ENCODE measurements around the gene VWA8.

Gene VWA8

GRCh38 chr13:41802684-41803444, 158.0 kb downstream of the VWA8 start:
- TF ChIP-seq CTCF (IDR thresholded peaks at IDR 0.05; ENCODE audit: control insufficient read depth, extremely low read depth, insufficient read depth): no peak
- DNase-seq (ENCODE audit: low read depth): no peak
- no peak overlapping the region for H3K4me3 ChIP-seq (ENCODE audit: low read depth, low read length)

GRCh38 chr13:41802043-41802683, 158.7 kb downstream of the VWA8 start:
- DNase-seq (ENCODE audit: low read depth): no peak
- TF ChIP-seq CTCF (IDR thresholded peaks at IDR 0.05; ENCODE audit: control insufficient read depth, extremely low read depth, insufficient read depth): no peak

GRCh38 chr13:41791056-41791455, 169.9 kb downstream of the VWA8 start:
- no peak overlapping the region for H3K4me3 ChIP-seq (ENCODE audit: low read depth, low read length)
- no peak for TF ChIP-seq CTCF (IDR thresholded peaks at IDR 0.05; ENCODE audit: control insufficient read depth, extremely low read depth, insufficient read depth)
- no peak for DNase-seq (ENCODE audit: low read depth)

More at GRCh38 chr13:41802043-41802683, 158.7 kb downstream of the VWA8 start:
- H3K4me3 ChIP-seq (ENCODE audit: low read depth, low read length): no peak overlapping the region

GRCh38 chr13:41788552-41788951, 172.4 kb downstream of the VWA8 start:
- DNase-seq (ENCODE audit: low read depth): no peak

GRCh38 chr13:41785402-41786172, 175.3 kb downstream of the VWA8 start:
- H3K4me3 ChIP-seq (ENCODE audit: low read depth, low read length): no peak overlapping the region
- TF ChIP-seq CTCF (IDR thresholded peaks at IDR 0.05; ENCODE audit: control insufficient read depth, extremely low read depth, insufficient read depth): no peak
- no peak for DNase-seq (ENCODE audit: low read depth)

More at GRCh38 chr13:41788552-41788951, 172.4 kb downstream of the VWA8 start:
- H3K4me3 ChIP-seq (ENCODE audit: low read depth, low read length): no peak overlapping the region
- no peak for TF ChIP-seq CTCF (IDR thresholded peaks at IDR 0.05; ENCODE audit: control insufficient read depth, extremely low read depth, insufficient read depth)

- no peak overlapping the region for H3K4me3 ChIP-seq (ENCODE audit: low read depth, low read length)
- no peak for DNase-seq (ENCODE audit: low read depth)
- TF ChIP-seq CTCF (IDR thresholded peaks at IDR 0.05; ENCODE audit: control insufficient read depth, extremely low read depth, insufficient read depth): no peak
These were observed 178.8 kb downstream of the VWA8 start for GRCh38 chr13:41782086-41782485.

All from LNCaP clone FGC (cell line).